T-cell (primary cell): ENCODE results near the gene FLT3LG. TPM values are rescaled to one million over a fixed set of nuclear protein-coding genes. Genes with fewer than 3 reads are reported as not detected.

Experiments used
- ATAC-seq, 4 experiments: fragments of 200-7000 bp in 3 of 4; fragments of 150-1000 bp in 1 of 4; cut with Tn5 transposase; replicated peaks in 1 of 4; 1 replicate in 3 of 4; 2 replicates in 1 of 4; pipeline ENCODE4 v1.10.0; 2021; ENCODE audit warnings: moderate library complexity in 3 of 4, mild to moderate bottlenecking in 2 of 4, moderate number of reproducible peaks in 1 of 4
- CTCF ChIA-PET, 2 donors: fragments of 300-600 bp; sonication (Branson Sonifier 250); formaldehyde crosslinking; loops; one replicate each; lab custom pipeline; 2022; ENCODE audit warnings: antibody characterized with exemption in 2 of 2; lab: Charles Lee
- POLR2A ChIA-PET, 2 donors: fragments of 300-600 bp; sonication (Branson Sonifier 250); formaldehyde crosslinking; loops; one replicate each; lab custom pipeline; 2022; ENCODE audit warnings: antibody characterized with exemption in 2 of 2; lab: Charles Lee
- DNase-seq, 35 experiments: peaks; one replicate each; pipeline versions ENCODE4 v3.0.0 to v3.0.0-alpha.2; 2013 to 2023
- H3K27ac ChIP-seq: one replicate; pipeline ENCODE4 v1.5.1; 2013; ENCODE audit warnings: low read length
- H3K27me3 ChIP-seq, 2 experiments: replicated peaks in 1 of 2; 1 replicate in 1 of 2; 2 replicates in 1 of 2; pipeline versions ENCODE4 v1.6.1 to v1.7.0; 2013; ENCODE audit warnings: low read length in 1 of 2, mixed read lengths in 1 of 2; ENCODE audit not compliant: control insufficient read depth in 2 of 2, insufficient read depth in 2 of 2; ENCODE audit errors: extremely low read depth in 1 of 2
- H3K36me3 ChIP-seq, 2 donors: 1 replicate in 1 of 2; 2 replicates in 1 of 2; pipeline versions ENCODE4 v1.6.1 to v1.7.0; 2013; ENCODE audit warnings: low read length in 1 of 2; ENCODE audit not compliant: control insufficient read depth in 2 of 2, insufficient read depth in 1 of 2; ENCODE audit errors: extremely low read depth in 1 of 2
- H3K4me1 ChIP-seq, 2 experiments: 1 replicate in 1 of 2; 2 replicates in 1 of 2; pipeline versions ENCODE4 v1.6.1 to v1.7.0; 2013; ENCODE audit warnings: low read length in 2 of 2, mixed read lengths in 1 of 2; ENCODE audit not compliant: insufficient read depth in 2 of 2, control insufficient read depth in 1 of 2; ENCODE audit errors: extremely low read depth in 1 of 2
- H3K4me3 ChIP-seq, 2 donors: 1 replicate in 1 of 2; 2 replicates in 1 of 2; pipeline versions ENCODE4 v1.5.1 to v1.7.0; 2013; ENCODE audit warnings: mild to moderate bottlenecking in 2 of 2, low read length in 1 of 2, moderate library complexity in 1 of 2; ENCODE audit not compliant: control insufficient read depth in 1 of 2; ENCODE audit errors: extremely low read depth in 1 of 2
- H3K9me3 ChIP-seq: 2 replicates; pipeline ENCODE4 v1.7.0; 2013
- H3K27ac Mint-ChIP-seq, 2 donors: one replicate each; pipeline ENCODE4 v1.8.0; 2020 to 2021; ENCODE audit warnings: mild to moderate bottlenecking in 2 of 2, mixed read lengths in 2 of 2
- H3K27me3 Mint-ChIP-seq, 2 donors: one replicate each; pipeline ENCODE4 v1.8.0; 2021 to 2022; ENCODE audit warnings: mixed read lengths in 2 of 2
- H3K36me3 Mint-ChIP-seq: one replicate; pipeline ENCODE4 v1.8.0; 2021; ENCODE audit warnings: mixed read lengths
- H3K4me1 Mint-ChIP-seq, 3 donors: one replicate each; pipeline ENCODE4 v1.8.0; 2020 to 2022; ENCODE audit warnings: mixed read lengths in 3 of 3, mild to moderate bottlenecking in 1 of 3
- H3K4me3 Mint-ChIP-seq, 3 donors: one replicate each; pipeline ENCODE4 v1.8.0; 2020 to 2022; ENCODE audit warnings: mild to moderate bottlenecking in 3 of 3, mixed read lengths in 3 of 3, moderate library complexity in 3 of 3
- H3K9me3 Mint-ChIP-seq, 3 donors: one replicate each; pipeline ENCODE4 v1.8.0; 2020 to 2022; ENCODE audit warnings: mixed read lengths in 3 of 3
- WGBS: methylation state at CpG from one replicate; pipeline ENCODE4 v1.1.5; 2013; ENCODE audit warnings: missing lambda C conversion rate; ENCODE audit not compliant: insufficient coverage; 5-methylcytosine and 5-hydroxymethylcytosine counted together
- total RNA-seq, 35 experiments: library from RNA in 6 of 35; stranded (reverse) in 6 of 35; fragments of 120-200 nt in 1 of 35; gene quantifications; one replicate each; pipeline versions ENCODE4 v1.2.1 to v1.2.4 and lab custom pipeline; 2013 to 2026

Gene FLT3LG
- total RNA-seq, 5 donors from 2014 or later (not counting 1 experiment from before 2014, with no cell fraction given), result 238 to 356 (median 260) TPM

- DNase-seq (no peak), ATAC-seq (no peak)
- H3K27ac ChIP-seq, result peak overlapping the region; percentile 85
- CTCF ChIA-PET, result interaction anchor here in 1 of 2 donors (0.5 kb wide), 1 partner anchor 254 kb away, joined by 6 read pairs; no protein-coding TSS in a partner anchor
- peaks cover 17 to 56% of the 10 kb centered on the region in 2 experiments for H3K4me1 ChIP-seq
- Mint-ChIP-seq H3K4me3 (peak overlapping the region; percentile 99), H3K27ac (peak overlapping the region; percentile 94 to 96), H3K4me1 (peaks cover 36 to 59% (median 59%) of the 10 kb centered on the region in 3 donors), H3K9me3 (no peaks in the 10 kb centered on the region), H3K36me3 (peaks cover 53% of the 10 kb centered on the region), H3K27me3 (no peaks in the 10 kb centered on the region)
- no peaks in the 10 kb centered on the region for H3K9me3 ChIP-seq
- POLR2A ChIA-PET, result interaction anchor here in 1 of 2 donors (0.6 kb wide), 1 partner anchor 33 kb away, joined by 4 read pairs; no protein-coding TSS in a partner anchor
- no peaks in the 10 kb centered on the region for H3K27me3 ChIP-seq
- peak overlapping the region in 1 of 2 donors; percentile 19 for H3K4me3 ChIP-seq
- peaks cover 23 to 68% of the 10 kb centered on the region in 2 donors for H3K36me3 ChIP-seq
- 35% methylated on average over 12 of the region's 23 CpGs for whole genome bisulfite sequencing
These were observed 12.8 kb downstream of the FLT3LG start for GRCh38 chr19:49486710-49487276.

DNA sequence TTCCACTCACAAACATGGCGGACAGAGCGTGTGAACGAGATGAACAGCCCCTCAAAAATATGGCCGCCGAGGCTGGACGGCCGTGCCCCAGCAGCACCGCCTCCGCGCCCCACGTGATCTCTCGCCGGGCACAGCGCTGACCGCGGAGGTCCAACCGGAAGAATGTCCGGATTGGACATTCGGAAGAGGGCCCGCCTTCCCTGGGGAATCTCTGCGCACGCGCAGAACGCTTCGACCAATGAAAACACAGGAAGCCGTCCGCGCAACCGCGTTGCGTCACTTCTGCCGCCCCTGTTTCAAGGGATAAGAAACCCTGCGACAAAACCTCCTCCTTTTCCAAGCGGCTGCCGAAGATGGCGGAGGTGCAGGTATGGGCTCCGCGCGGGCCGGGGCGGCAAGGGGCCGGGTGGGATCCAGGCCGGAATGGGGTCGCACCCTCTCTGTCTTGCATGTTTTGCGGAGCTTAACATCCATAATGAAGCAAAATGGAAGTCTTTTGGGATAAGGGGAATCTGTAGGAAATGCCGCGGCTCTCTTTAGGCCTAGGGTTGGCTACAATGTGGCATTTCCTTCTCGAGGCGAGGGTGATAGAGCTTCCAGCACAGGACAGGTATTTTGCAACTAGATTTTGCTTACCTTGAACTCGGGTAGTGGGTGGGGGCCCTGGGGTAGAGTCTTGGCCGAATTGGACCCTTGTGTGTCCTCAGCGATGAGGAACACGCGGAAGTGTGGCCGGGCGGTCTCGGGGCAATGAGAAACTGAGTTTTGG, 13.4 kb downstream of the FLT3LG start, which contains the start of gene RPL13A:
RPL13A (plus strand) TSS at position 332 of the 769 bp plus-strand sequence; CDS start at position 354, 22 bp downstream.
- peak within 1 kb of the TSS; percentile 85 for H3K27ac ChIP-seq
- ChIA-PET CTCF (interaction anchor here in 1 of 2 donors (0.5 kb wide), 1 partner anchor 253 kb away, joined by 6 read pairs; no protein-coding TSS in a partner anchor), POLR2A (interaction anchor here in 1 of 2 donors (0.9 kb wide), 2 partner anchors 15 to 35 kb away, joined by 3 to 4 read pairs; partner anchors contain the start of gene PIH1D1)

GRCh38 chr19:49488046-49488862, 14.2 kb downstream of the FLT3LG start:
- Mint-ChIP-seq H3K9me3 (no peaks in the 10 kb centered on the region), H3K36me3 (peaks cover 65% of the 10 kb centered on the region), H3K27me3 (no peaks in the 10 kb centered on the region), H3K4me3 (peak overlapping the region; percentile 99), H3K27ac (peak overlapping the region; percentile 94 to 96), H3K4me1 (peaks cover 45 to 73% (median 68%) of the 10 kb centered on the region in 3 donors)
- Histone ChIP-seq H3K4me1 (peaks cover 17 to 55% of the 10 kb centered on the region in 2 experiments), H3K9me3 (no peaks in the 10 kb centered on the region), H3K36me3 (peaks cover 21 to 71% of the 10 kb centered on the region in 2 donors), H3K27ac (peak overlapping the region; percentile 85), H3K4me3 (peak overlapping the region; percentile 89 to 99), H3K27me3 (no peaks in the 10 kb centered on the region)
- under 1% methylated on average over 23 of the region's 26 CpGs for WGBS
- ATAC-seq, result no peak
- ChIA-PET POLR2A (interaction anchor here in 1 of 2 donors (0.9 kb wide), 2 partner anchors 16 to 36 kb away, joined by 3 to 4 read pairs; partner anchors contain the start of gene PIH1D1), CTCF (interaction anchor here in 1 of 2 donors (0.6 kb wide), 1 partner anchor 10 kb away, joined by 3 read pairs; no protein-coding TSS in a partner anchor)
- DNase-seq, result peak in 1 of 35 experiments; percentile 33

More for the DNA sequence above, 13.4 kb downstream of the FLT3LG start, which contains the start of gene RPL13A:
- no peaks in the 10 kb centered on the region for H3K9me3 ChIP-seq
- Mint-ChIP-seq H3K27me3 (no peaks in the 10 kb centered on the region), H3K27ac (peak within 1 kb of the TSS; percentile 94 to 96), H3K4me3 (peak within 1 kb of the TSS; percentile 99), H3K36me3 (peaks cover 58% of the 10 kb centered on the region), H3K4me1 (peaks cover 38 to 66% (median 62%) of the 10 kb centered on the region in 3 donors), H3K9me3 (no peaks in the 10 kb centered on the region)
- ATAC-seq (peak; percentile 85 to 92 (median 90)), DNase-seq (peak; percentile 94 to 100 (median 98))
- peaks cover 22 to 72% of the 10 kb centered on the region in 2 donors for H3K36me3 ChIP-seq
- under 1% methylated on average over 52 of the region's 57 CpGs for WGBS
- H3K27me3 ChIP-seq, result no peaks in the 10 kb centered on the region
- H3K4me3 ChIP-seq, result peak within 1 kb of the TSS; percentile 89 to 99
- peaks cover 17 to 56% of the 10 kb centered on the region in 2 experiments for H3K4me1 ChIP-seq

DNA sequence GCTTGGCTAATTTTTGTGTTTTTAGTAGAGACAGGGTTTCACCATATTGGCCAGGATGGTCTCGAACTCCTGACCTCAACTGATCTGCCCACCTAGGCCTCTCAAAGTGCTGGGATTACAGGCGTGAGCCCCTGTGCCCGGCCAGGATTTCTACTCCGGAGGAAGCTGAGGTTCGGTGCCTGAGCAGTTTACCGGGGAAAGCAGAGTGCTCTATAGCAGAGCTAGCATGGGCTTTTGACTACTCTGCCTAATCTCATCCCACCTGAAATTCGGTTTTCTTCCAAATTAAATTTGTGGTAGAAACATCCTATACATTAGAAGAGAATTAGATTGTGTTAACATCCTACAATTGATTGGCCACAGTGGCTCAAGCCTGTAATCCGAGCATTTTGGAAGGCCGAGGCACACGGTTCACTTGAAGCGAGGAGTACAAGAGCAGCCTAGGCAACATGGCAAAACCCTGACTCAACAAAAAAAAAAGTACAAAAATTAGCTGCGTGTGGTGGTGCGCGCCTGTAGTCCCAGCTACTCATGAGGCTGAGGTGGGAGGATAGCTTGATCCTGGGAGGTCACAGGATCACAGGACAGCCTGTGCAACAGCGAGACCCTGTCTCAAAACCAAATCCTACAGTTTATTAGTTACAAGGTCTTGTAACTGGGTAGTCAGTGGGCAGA, 15.0 kb downstream of the FLT3LG start:
- ATAC-seq (no peak), DNase-seq (peak in 2 of 35 experiments; percentile 8 to 27)
- H3K4me1 ChIP-seq, result peaks cover 17 to 61% of the 10 kb centered on the region in 2 experiments
- H3K27ac Mint-ChIP-seq, result peak overlapping the region; percentile 94 to 96
- no peaks in the 10 kb centered on the region for H3K27me3 ChIP-seq
- ChIA-PET CTCF (interaction anchor here in 1 of 2 donors (0.7 to 1.2 kb wide), 2 partner anchors 18 to 170 kb away, joined by 4 to 6 read pairs; no protein-coding TSS in a partner anchor), POLR2A (interaction anchor here in 1 of 2 donors (0.6 to 0.9 kb wide), 2 partner anchors 13 to 467 kb away, joined by 3 read pairs; no protein-coding TSS in a partner anchor)
- H3K36me3 ChIP-seq, result peaks cover 21 to 67% of the 10 kb centered on the region in 2 donors
- H3K9me3 Mint-ChIP-seq, result no peaks in the 10 kb centered on the region
- WGBS, result 0% methylated on average over 4 of the region's 15 CpGs
- H3K4me3 ChIP-seq, result peak overlapping the region; percentile 89 to 99
- peak overlapping the region; percentile 85 for H3K27ac ChIP-seq
- peaks cover 62% of the 10 kb centered on the region for H3K36me3 Mint-ChIP-seq
- peaks cover 50 to 70% (median 70%) of the 10 kb centered on the region in 3 donors for H3K4me1 Mint-ChIP-seq
- H3K4me3 Mint-ChIP-seq, result peak overlapping the region; percentile 99
- H3K9me3 ChIP-seq, result no peaks in the 10 kb centered on the region
- no peaks in the 10 kb centered on the region for H3K27me3 Mint-ChIP-seq

GRCh38 chr19:49489601-49490167, 15.7 kb downstream of the FLT3LG start:
- Histone ChIP-seq H3K27me3 (no peaks in the 10 kb centered on the region), H3K9me3 (no peaks in the 10 kb centered on the region), H3K36me3 (peaks cover 21 to 65% of the 10 kb centered on the region in 2 donors), H3K4me3 (peak overlapping the region; percentile 89 to 99), H3K4me1 (peaks cover 17 to 65% of the 10 kb centered on the region in 2 experiments), H3K27ac (peak overlapping the region; percentile 85)
- POLR2A ChIA-PET, result interaction anchor here in 1 of 2 donors (0.9 kb wide), 1 partner anchor 14 kb away, joined by 3 read pairs; no protein-coding TSS in a partner anchor
- no peaks in the 10 kb centered on the region for H3K27me3 Mint-ChIP-seq
- ATAC-seq (no peak), DNase-seq (peak in 2 of 35 experiments; percentile 43 to 68)
- 29% methylated on average over 9 of the region's 15 CpGs for WGBS
- CTCF ChIA-PET, result interaction anchor here in 1 of 2 donors (0.7 to 1.2 kb wide), 2 partner anchors 19 to 170 kb away, joined by 4 to 6 read pairs; no protein-coding TSS in a partner anchor
- peaks cover 53 to 70% (median 70%) of the 10 kb centered on the region in 3 donors for H3K4me1 Mint-ChIP-seq
- peak overlapping the region; percentile 99 for H3K4me3 Mint-ChIP-seq
- peak overlapping the region; percentile 94 to 96 for H3K27ac Mint-ChIP-seq
- H3K9me3 Mint-ChIP-seq, result no peaks in the 10 kb centered on the region
- peaks cover 62% of the 10 kb centered on the region for H3K36me3 Mint-ChIP-seq
